Liver (tissue), 9 donors: Measurements from ENCODE around the gene ASCL2. TPM values are rescaled to one million over a fixed set of nuclear protein-coding genes. Genes with fewer than 3 reads are reported as not detected.
A peak's percentile ranks its signal among the peaks of the same experiment; 100 is the strongest.

Source experiments
- DNase-seq: peaks from one replicate; pipeline ENCODE4 v3.0.0-alpha.2; 2017; ENCODE audit warnings: low spot score
- H3K27ac ChIP-seq, 2 donors: one replicate each; pipeline ENCODE4 v1.7.0; 2013; ENCODE audit warnings: inconsistent platforms in 2 of 2, low read length in 2 of 2, control low read depth in 1 of 2, low read depth in 1 of 2, mild to moderate bottlenecking in 1 of 2
- H3K27me3 ChIP-seq, 4 donors: one replicate each; pipeline versions ENCODE4 v1.6.1 to v1.7.0; 2013; ENCODE audit warnings: low read length in 3 of 4, inconsistent platforms in 1 of 4, mild to moderate bottlenecking in 1 of 4, moderate library complexity in 1 of 4; ENCODE audit not compliant: control insufficient read depth in 4 of 4, insufficient read depth in 4 of 4
- H3K36me3 ChIP-seq, 4 donors: one replicate each; pipeline versions ENCODE4 v1.6.1 to v1.7.0; 2013; ENCODE audit warnings: low read length in 3 of 4, mild to moderate bottlenecking in 3 of 4, low read depth in 1 of 4, moderate library complexity in 1 of 4; ENCODE audit not compliant: control insufficient read depth in 4 of 4, insufficient read depth in 3 of 4
- H3K4me1 ChIP-seq, 4 donors: one replicate each; pipeline versions ENCODE4 v1.6.1 to v1.7.0; 2013; ENCODE audit warnings: low read length in 3 of 4, mild to moderate bottlenecking in 3 of 4, moderate library complexity in 1 of 4; ENCODE audit not compliant: control insufficient read depth in 4 of 4, insufficient read depth in 4 of 4
- H3K4me3 ChIP-seq, 3 donors: one replicate each; pipeline versions ENCODE4 v1.6.1 to v1.7.0; 2013; ENCODE audit warnings: low read length in 3 of 3, control low read depth in 1 of 3, low read depth in 1 of 3, mild to moderate bottlenecking in 1 of 3
- H3K9ac ChIP-seq, 2 donors: one replicate each; pipeline ENCODE4 v1.7.0; 2013; ENCODE audit warnings: low read length in 2 of 2, mild to moderate bottlenecking in 2 of 2, moderate library complexity in 2 of 2, control low read depth in 1 of 2, low read depth in 1 of 2
- H3K9me3 ChIP-seq, 4 donors: one replicate each; pipeline versions ENCODE4 v1.6.1 to v1.7.0; 2013; ENCODE audit warnings: low read length in 3 of 4; ENCODE audit not compliant: control insufficient read depth in 4 of 4
- CTCF ChIP-seq: fragments of 150-350 bp; IDR thresholded peaks from 2 replicates; pipeline ENCODE4 v1.5.1; 2017; ENCODE audit warnings: improper control_type of control experiment, low read depth, low read length; ENCODE audit not compliant: missing input control
- EGR1 ChIP-seq, 2 donors: IDR thresholded peaks; 2 replicates each; pipeline ENCODE4 v1.6.1; 2016 to 2018; ENCODE audit warnings: antibody characterized with exemption in 2 of 2, low read depth in 2 of 2
- FOXA1 ChIP-seq: IDR thresholded peaks from 2 replicates; pipeline ENCODE4 v1.6.1; 2016; ENCODE audit warnings: antibody characterized with exemption
- FOXA2 ChIP-seq: IDR thresholded peaks from 2 replicates; pipeline ENCODE4 v1.6.1; 2016; ENCODE audit warnings: antibody characterized with exemption
- GABPA ChIP-seq, 2 donors: IDR thresholded peaks in 1 of 2; conservative IDR thresholded peaks in 1 of 2; 2 replicates each; pipeline ENCODE4 v1.6.1; 2016; ENCODE audit warnings: antibody characterized with exemption in 2 of 2, mild to moderate bottlenecking in 1 of 2, moderate library complexity in 1 of 2
- HNF4A ChIP-seq, 2 donors: conservative IDR thresholded peaks; 2 replicates each; pipeline ENCODE4 v1.6.1; 2016; ENCODE audit warnings: antibody characterized with exemption in 2 of 2, mild to moderate bottlenecking in 2 of 2
- HNF4G ChIP-seq: IDR thresholded peaks from 2 replicates; pipeline ENCODE4 v1.6.1; 2016; ENCODE audit warnings: antibody characterized with exemption
- JUND ChIP-seq, 2 donors: IDR thresholded peaks; 2 replicates each; pipeline ENCODE4 v1.6.1; 2016; ENCODE audit warnings: antibody characterized with exemption in 2 of 2
- NR2F2 ChIP-seq: IDR thresholded peaks from 2 replicates; pipeline ENCODE4 v1.6.1; 2016; ENCODE audit warnings: antibody characterized with exemption
- RAD21 ChIP-seq, 2 donors: IDR thresholded peaks; 2 replicates each; pipeline ENCODE4 v1.6.1; 2016; ENCODE audit warnings: antibody characterized with exemption in 2 of 2, mild to moderate bottlenecking in 2 of 2
- RXRA ChIP-seq, 2 donors: IDR thresholded peaks; 2 replicates each; pipeline ENCODE4 v1.6.1; 2017 to 2018; ENCODE audit warnings: antibody characterized with exemption in 2 of 2, mild to moderate bottlenecking in 1 of 2
- SP1 ChIP-seq: IDR thresholded peaks from 2 replicates; pipeline ENCODE4 v1.6.1; 2018; ENCODE audit warnings: antibody characterized with exemption, mild to moderate bottlenecking
- TAF1 ChIP-seq: conservative IDR thresholded peaks from 2 replicates; pipeline ENCODE4 v1.6.1; 2016; ENCODE audit warnings: antibody characterized with exemption, mild to moderate bottlenecking
- YY1 ChIP-seq: IDR thresholded peaks from 2 replicates; pipeline ENCODE4 v1.6.1; 2016; ENCODE audit warnings: antibody characterized with exemption, mild to moderate bottlenecking
- WGBS: extraction: QIAGEN DNeasy Blood & Tissue Kit; methylation state at CpG from one replicate; pipeline ENCODE4 v1.1.7; 2013; 5-methylcytosine and 5-hydroxymethylcytosine counted together
- polyA plus RNA-seq, 2 donors: library from polyadenylated mRNA; stranded (reverse) in 1 of 2; unstranded in 1 of 2; fragments of 200-250 nt in 1 of 2; fragments of >200 nt in 1 of 2; fragmentation: Nextera tagmentation in 1 of 2; extraction: Ambion mirVana in 1 of 2; gene quantifications; one replicate each; pipeline versions ENCODE4 v1.2.1 to v1.2.3, GENCODE V29; 2013 to 2015
- total RNA-seq, 2 donors: library from RNA; depleted of rRNA; stranded (reverse); fragments of >200 nt; gene quantifications; one replicate each; pipeline ENCODE4 v1.2.3, GENCODE V29; 2014
- TF ChIP-seq, protein P1 (sequence below): IDR thresholded peaks from 2 replicates; pipeline ENCODE4 v1.6.1; 2016; ENCODE audit warnings: antibody characterized with exemption
- TF ChIP-seq, protein P2 (sequence below): IDR thresholded peaks from 2 replicates; pipeline ENCODE4 v1.6.1; 2016; ENCODE audit warnings: antibody characterized with exemption
- TF ChIP-seq, protein P3 (sequence below): IDR thresholded peaks from 2 replicates; pipeline ENCODE4 v1.6.1; 2016; ENCODE audit warnings: antibody characterized with exemption
- TF ChIP-seq, protein P4 (sequence below): IDR thresholded peaks from 2 replicates; pipeline ENCODE4 v1.6.1; 2016; ENCODE audit warnings: antibody characterized with exemption, mild to moderate bottlenecking
- donor health status: healthy.
- donor health status: healthy.
- donor health status: healthy.
- donor health status: healthy.
- donor health status: healthy.

Gene ASCL2
- total and polyA plus RNA-seq, 4 donors = 0.17 to 0.47 (median 0.32) TPM

DNA sequence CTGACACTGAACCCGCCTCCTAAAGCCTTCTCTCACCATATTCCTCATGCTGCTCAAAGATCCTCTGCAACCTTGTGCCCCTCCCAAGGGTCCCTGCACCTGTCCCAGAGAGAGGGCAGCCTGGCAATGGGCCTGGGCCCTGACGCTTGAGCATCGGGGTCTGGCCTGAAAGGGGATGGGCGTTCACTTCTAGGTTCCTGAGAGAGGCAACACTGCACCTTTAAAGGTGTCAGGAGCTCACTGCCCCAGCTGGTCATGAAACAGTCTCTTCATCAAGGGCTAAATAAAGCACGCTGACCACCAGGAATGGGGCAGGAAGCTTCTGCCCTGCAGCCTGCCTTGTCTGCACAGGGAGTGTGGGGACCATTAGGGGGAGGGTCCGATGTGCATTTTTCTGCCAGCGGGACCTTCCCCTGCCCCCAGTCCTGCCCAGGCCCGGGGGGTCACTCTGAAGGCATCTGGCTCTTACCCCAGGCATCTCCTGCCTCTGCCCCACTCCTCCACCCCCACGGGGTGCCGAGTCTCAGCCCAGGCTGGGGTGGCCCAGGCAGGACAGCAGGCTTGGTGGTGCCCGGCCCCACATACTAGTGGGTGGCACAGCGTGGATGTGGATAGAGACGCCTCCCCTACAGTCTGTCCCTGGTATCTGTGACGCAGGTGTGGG, 27.9 kb upstream of the ASCL2 start:
- Histone ChIP-seq H3K36me3 (no peaks in the 10 kb centered on the region), H3K27me3 (no peaks in the 10 kb centered on the region), H3K9me3 (no peaks in the 10 kb centered on the region), H3K4me3 (no peak overlapping the region), H3K4me1 (peaks cover 0 to 7% (median 4%) of the 10 kb centered on the region in 4 donors), H3K9ac (no peak overlapping the region), H3K27ac (no peak overlapping the region)
- peak; percentile 33 for DNase-seq
- TF ChIP-seq, protein P1, sequence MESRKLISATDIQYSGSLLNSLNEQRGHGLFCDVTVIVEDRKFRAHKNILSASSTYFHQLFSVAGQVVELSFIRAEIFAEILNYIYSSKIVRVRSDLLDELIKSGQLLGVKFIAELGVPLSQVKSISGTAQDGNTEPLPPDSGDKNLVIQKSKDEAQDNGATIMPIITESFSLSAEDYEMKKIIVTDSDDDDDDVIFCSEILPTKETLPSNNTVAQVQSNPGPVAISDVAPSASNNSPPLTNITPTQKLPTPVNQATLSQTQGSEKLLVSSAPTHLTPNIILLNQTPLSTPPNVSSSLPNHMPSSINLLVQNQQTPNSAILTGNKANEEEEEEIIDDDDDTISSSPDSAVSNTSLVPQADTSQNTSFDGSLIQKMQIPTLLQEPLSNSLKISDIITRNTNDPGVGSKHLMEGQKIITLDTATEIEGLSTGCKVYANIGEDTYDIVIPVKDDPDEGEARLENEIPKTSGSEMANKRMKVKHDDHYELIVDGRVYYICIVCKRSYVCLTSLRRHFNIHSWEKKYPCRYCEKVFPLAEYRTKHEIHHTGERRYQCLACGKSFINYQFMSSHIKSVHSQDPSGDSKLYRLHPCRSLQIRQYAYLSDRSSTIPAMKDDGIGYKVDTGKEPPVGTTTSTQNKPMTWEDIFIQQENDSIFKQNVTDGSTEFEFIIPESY = no peak
- no peak for TF ChIP-seq CTCF
- no peak for TF ChIP-seq RXRA (IDR thresholded peaks at IDR 0.05)
- TF ChIP-seq, protein P2, sequence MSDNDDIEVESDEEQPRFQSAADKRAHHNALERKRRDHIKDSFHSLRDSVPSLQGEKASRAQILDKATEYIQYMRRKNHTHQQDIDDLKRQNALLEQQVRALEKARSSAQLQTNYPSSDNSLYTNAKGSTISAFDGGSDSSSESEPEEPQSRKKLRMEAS = no peak
- TF ChIP-seq TAF1 = no peak
- no peak for TF ChIP-seq SP1
- no peak for TF ChIP-seq RAD21 (IDR thresholded peaks at IDR 0.05)
- no peak for TF ChIP-seq JUND (IDR thresholded peaks at IDR 0.05)
- no peak for TF ChIP-seq EGR1 (IDR thresholded peaks at IDR 0.05; ENCODE audit: low read depth in 2 of 2)
- TF ChIP-seq FOXA1 = no peak
- no peak for TF ChIP-seq HNF4G
- no peak for TF ChIP-seq GABPA (IDR thresholded peaks at IDR 0.05 in 1 of 2, conservative IDR thresholded peaks at IDR 0.05 in 1 of 2)
- TF ChIP-seq NR2F2 = no peak
- TF ChIP-seq, protein P3, sequence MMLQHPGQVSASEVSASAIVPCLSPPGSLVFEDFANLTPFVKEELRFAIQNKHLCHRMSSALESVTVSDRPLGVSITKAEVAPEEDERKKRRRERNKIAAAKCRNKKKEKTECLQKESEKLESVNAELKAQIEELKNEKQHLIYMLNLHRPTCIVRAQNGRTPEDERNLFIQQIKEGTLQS = no peak
- TF ChIP-seq, protein P4, sequence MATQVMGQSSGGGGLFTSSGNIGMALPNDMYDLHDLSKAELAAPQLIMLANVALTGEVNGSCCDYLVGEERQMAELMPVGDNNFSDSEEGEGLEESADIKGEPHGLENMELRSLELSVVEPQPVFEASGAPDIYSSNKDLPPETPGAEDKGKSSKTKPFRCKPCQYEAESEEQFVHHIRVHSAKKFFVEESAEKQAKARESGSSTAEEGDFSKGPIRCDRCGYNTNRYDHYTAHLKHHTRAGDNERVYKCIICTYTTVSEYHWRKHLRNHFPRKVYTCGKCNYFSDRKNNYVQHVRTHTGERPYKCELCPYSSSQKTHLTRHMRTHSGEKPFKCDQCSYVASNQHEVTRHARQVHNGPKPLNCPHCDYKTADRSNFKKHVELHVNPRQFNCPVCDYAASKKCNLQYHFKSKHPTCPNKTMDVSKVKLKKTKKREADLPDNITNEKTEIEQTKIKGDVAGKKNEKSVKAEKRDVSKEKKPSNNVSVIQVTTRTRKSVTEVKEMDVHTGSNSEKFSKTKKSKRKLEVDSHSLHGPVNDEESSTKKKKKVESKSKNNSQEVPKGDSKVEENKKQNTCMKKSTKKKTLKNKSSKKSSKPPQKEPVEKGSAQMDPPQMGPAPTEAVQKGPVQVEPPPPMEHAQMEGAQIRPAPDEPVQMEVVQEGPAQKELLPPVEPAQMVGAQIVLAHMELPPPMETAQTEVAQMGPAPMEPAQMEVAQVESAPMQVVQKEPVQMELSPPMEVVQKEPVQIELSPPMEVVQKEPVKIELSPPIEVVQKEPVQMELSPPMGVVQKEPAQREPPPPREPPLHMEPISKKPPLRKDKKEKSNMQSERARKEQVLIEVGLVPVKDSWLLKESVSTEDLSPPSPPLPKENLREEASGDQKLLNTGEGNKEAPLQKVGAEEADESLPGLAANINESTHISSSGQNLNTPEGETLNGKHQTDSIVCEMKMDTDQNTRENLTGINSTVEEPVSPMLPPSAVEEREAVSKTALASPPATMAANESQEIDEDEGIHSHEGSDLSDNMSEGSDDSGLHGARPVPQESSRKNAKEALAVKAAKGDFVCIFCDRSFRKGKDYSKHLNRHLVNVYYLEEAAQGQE = no peak
- no peak for TF ChIP-seq FOXA2
- no peak for TF ChIP-seq YY1
- TF ChIP-seq HNF4A (conservative IDR thresholded peaks at IDR 0.05) = no peak
- WGBS = 78% methylated on average over 14 of the region's 14 CpGs
